OCI-LY3 (cell line): ENCODE measurements around the gene VSX1.

Source experiments
- CTCF ChIP-seq: fragments of 200-600, 300-600 bp; sonication (generic); IDR thresholded peaks from 2 replicates; pipeline ENCODE4 v1.5.1; 2014; ENCODE audit warnings: antibody characterized with exemption, low read length, low read depth
- EZH2phosphoT487 ChIP-seq: fragments of 200-600 bp; shearing (Covaris generic); IDR thresholded peaks from 2 replicates; pipeline ENCODE4 v1.6.1; 2018; ENCODE audit warnings: antibody characterized with exemption, mixed run types, low read depth

DNA sequence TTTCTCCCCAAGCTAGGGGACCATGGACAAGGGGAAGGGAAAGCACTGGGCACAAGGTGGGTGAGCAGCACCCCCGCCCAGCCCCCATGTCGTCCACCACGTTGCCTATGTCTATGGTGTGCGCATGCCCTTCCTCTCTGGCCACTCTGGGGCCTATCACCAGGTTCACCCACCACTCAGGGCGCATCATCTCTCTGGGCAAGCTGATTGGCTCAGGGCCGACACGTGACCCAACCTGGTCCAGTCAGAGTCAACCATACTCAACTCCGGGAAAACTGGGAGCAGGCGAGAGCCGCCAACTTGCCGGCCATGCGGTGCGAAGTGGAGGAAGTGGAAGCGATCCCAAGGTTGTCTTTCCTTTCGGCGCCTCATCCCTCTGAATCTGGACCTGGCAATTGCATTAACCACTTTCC lies 49.9 kb downstream of the VSX1 start:
- TF ChIP-seq CTCF (no peak), EZH2phosphoT487 (no peak)
